Keratinocyte (primary cell): ENCODE results near the gene NCOA7. TPM values are rescaled to one million over a fixed set of nuclear protein-coding genes. Genes with fewer than 3 reads are reported as not detected.

Experiments
- DNase-seq: peaks from one replicate; pipeline ENCODE4 v3.0.0-alpha.2; 2011; ENCODE audit warnings: low read depth, missing footprints, low spot score
- FAIRE-seq: peaks from 2 replicates; lab custom pipeline; 2011; peaks lifted over from hg19 to GRCh38; lab: Jason Lieb, UNC
- H2AFZ ChIP-seq: 2 replicates; pipeline ENCODE4 v1.6.0; 2012; ENCODE audit warnings: low read length, control low read depth, inconsistent platforms; ENCODE audit not compliant: control insufficient read depth
- H3K27ac ChIP-seq: 2 replicates; pipeline ENCODE4 v1.5.1; 2011; ENCODE audit warnings: low read length; ENCODE audit not compliant: control insufficient read depth, insufficient read depth
- H3K27me3 ChIP-seq: 3 replicates; pipeline ENCODE4 v1.6.0; 2011; ENCODE audit warnings: low read length; ENCODE audit not compliant: control insufficient read depth, insufficient read depth; ENCODE audit errors: extremely low read depth
- H3K36me3 ChIP-seq, 2 experiments: 2 replicates in 1 of 2; 3 replicates in 1 of 2; pipeline ENCODE4 v1.5.1; 2011; ENCODE audit warnings: low read length in 2 of 2, mild to moderate bottlenecking in 1 of 2; ENCODE audit not compliant: control insufficient read depth in 2 of 2, insufficient read depth in 2 of 2; ENCODE audit errors: extremely low read depth in 1 of 2
- H3K4me1 ChIP-seq: 3 replicates; pipeline ENCODE4 v1.5.1; 2011; ENCODE audit warnings: low read length; ENCODE audit not compliant: control insufficient read depth, insufficient read depth; ENCODE audit errors: extremely low read depth
- H3K4me2 ChIP-seq: 3 replicates; pipeline ENCODE4 v1.6.0; 2011; ENCODE audit warnings: low read depth, low read length; ENCODE audit not compliant: control insufficient read depth, insufficient read depth; ENCODE audit errors: extremely low read depth
- H3K4me3 ChIP-seq, 3 experiments: fragments of 200-600 bp in 1 of 3; sonication (generic) in 1 of 3; 2 replicates in 2 of 3; 3 replicates in 1 of 3; pipeline ENCODE4 v1.5.1; 2011 to 2016; ENCODE audit warnings: low read length in 3 of 3, mild to moderate bottlenecking in 3 of 3, control low read depth in 2 of 3, inconsistent platforms in 1 of 3, low read depth in 1 of 3, mixed read lengths in 1 of 3, mixed run types in 1 of 3, moderate library complexity in 1 of 3; ENCODE audit not compliant: control insufficient read depth in 2 of 3, insufficient read depth in 2 of 3; ENCODE audit errors: extremely low read depth in 1 of 3
- H3K79me2 ChIP-seq: 2 replicates; pipeline ENCODE4 v1.6.0; 2012; ENCODE audit warnings: low read length; ENCODE audit not compliant: control insufficient read depth, insufficient read depth
- H3K9ac ChIP-seq: 3 replicates; pipeline ENCODE4 v1.6.0; 2011; ENCODE audit warnings: low read length; ENCODE audit not compliant: control insufficient read depth, insufficient read depth; ENCODE audit errors: extremely low read depth
- H3K9me1 ChIP-seq: 3 replicates; pipeline ENCODE4 v1.6.0; 2011; ENCODE audit warnings: low read length; ENCODE audit not compliant: control insufficient read depth, insufficient read depth; ENCODE audit errors: extremely low read depth
- H3K9me3 ChIP-seq: 2 replicates; pipeline ENCODE4 v1.5.1; 2012; ENCODE audit warnings: low read depth, low read length; ENCODE audit not compliant: control insufficient read depth
- H4K20me1 ChIP-seq: 3 replicates; pipeline ENCODE4 v1.6.0; 2011; ENCODE audit warnings: low read length; ENCODE audit not compliant: control insufficient read depth, insufficient read depth; ENCODE audit errors: extremely low read depth
- EZH2 ChIP-seq: IDR thresholded peaks from one replicate; pipeline ENCODE4 v1.6.1; 2012; ENCODE audit warnings: inconsistent platforms, mild to moderate bottlenecking, low read length, moderate library complexity
- dilution Hi-C: fragments of 300-500 bp; cut with MboI; formaldehyde crosslinking; loops from one replicate; pipeline ENCODE4 v1.7.0; 2020; ENCODE audit warnings: low sequenced_read_pairs; ENCODE audit not compliant: extremely low pct_ligation_motif_present
- polyA plus RNA-seq, 5 experiments: library from polyadenylated mRNA; depleted of rRNA in 3 of 5; stranded (reverse) in 3 of 5; stranded (forward) in 1 of 5; unstranded in 1 of 5; fragments of >200 nt; gene quantifications; 1 replicate in 1 of 5; 2 replicates in 3 of 5; 3 replicates in 1 of 5; pipeline versions ENCODE4 v1.2.1 to v1.2.3, GENCODE V29; 2011 to 2012; ENCODE audit warnings: missing spikeins in 2 of 5, low read depth in 1 of 5, low replicate concordance in 1 of 5
- TF ChIP-seq, protein P1 (sequence below), 3 experiments: IDR thresholded peaks in 1 of 3; conservative IDR thresholded peaks in 1 of 3; optimal IDR thresholded peaks in 1 of 3; 2 replicates in 2 of 3; 3 replicates in 1 of 3; pipeline versions ENCODE3 to v1.5.1; 2011; ENCODE audit warnings: low read length in 3 of 3, mild to moderate bottlenecking in 3 of 3, moderate library complexity in 2 of 3, control low read depth in 1 of 3, inconsistent platforms in 1 of 3; ENCODE audit not compliant: insufficient read depth in 2 of 3; ENCODE audit errors: extremely low read depth in 1 of 3

Gene NCOA7
- polyA plus RNA-seq, 1 donor (not counting 4 experiments of a cell fraction or from before 2014, with no cell fraction given), result 20.5 TPM

- no peaks in the 10 kb centered on the region for H3K9me3 ChIP-seq
- H3K79me2 ChIP-seq, result no peaks in the 10 kb centered on the region
- no peak overlapping the region for H3K4me3 ChIP-seq
- H4K20me1 ChIP-seq, result no peaks in the 10 kb centered on the region
- H3K4me1 ChIP-seq, result peaks cover 10% of the 10 kb centered on the region
- peaks cover 30% of the 10 kb centered on the region for H3K27me3 ChIP-seq
- H3K36me3 ChIP-seq, result no peaks in the 10 kb centered on the region
- no peak overlapping the region for H3K27ac ChIP-seq
- dilution Hi-C loops, result loop anchor here (25.0 kb wide), 2 partner anchors 242 to 417 kb away; no protein-coding TSS in a partner anchor
- no peak overlapping the region for H3K4me2 ChIP-seq
- H3K9ac ChIP-seq, result no peak overlapping the region
- DNase-seq (no peak), FAIRE-seq (no peak)
- H3K9me1 ChIP-seq, result no peaks in the 10 kb centered on the region
- H2AFZ ChIP-seq, result no peak overlapping the region
- TF ChIP-seq EZH2, result no peak
- TF ChIP-seq, protein P1, sequence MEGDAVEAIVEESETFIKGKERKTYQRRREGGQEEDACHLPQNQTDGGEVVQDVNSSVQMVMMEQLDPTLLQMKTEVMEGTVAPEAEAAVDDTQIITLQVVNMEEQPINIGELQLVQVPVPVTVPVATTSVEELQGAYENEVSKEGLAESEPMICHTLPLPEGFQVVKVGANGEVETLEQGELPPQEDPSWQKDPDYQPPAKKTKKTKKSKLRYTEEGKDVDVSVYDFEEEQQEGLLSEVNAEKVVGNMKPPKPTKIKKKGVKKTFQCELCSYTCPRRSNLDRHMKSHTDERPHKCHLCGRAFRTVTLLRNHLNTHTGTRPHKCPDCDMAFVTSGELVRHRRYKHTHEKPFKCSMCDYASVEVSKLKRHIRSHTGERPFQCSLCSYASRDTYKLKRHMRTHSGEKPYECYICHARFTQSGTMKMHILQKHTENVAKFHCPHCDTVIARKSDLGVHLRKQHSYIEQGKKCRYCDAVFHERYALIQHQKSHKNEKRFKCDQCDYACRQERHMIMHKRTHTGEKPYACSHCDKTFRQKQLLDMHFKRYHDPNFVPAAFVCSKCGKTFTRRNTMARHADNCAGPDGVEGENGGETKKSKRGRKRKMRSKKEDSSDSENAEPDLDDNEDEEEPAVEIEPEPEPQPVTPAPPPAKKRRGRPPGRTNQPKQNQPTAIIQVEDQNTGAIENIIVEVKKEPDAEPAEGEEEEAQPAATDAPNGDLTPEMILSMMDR (optimal IDR thresholded peaks at IDR 0.05 in 1 of 3, IDR thresholded peaks at IDR 0.05 in 1 of 3, conservative IDR thresholded peaks at IDR 0.05 in 1 of 3; ENCODE audit: extremely low read depth in 1 of 3, insufficient read depth in 2 of 3, low read length in 3 of 3), result no peak
These were observed 36.9 kb upstream of the NCOA7 start for GRCh38 chr6:125753937-125754259.

DNA sequence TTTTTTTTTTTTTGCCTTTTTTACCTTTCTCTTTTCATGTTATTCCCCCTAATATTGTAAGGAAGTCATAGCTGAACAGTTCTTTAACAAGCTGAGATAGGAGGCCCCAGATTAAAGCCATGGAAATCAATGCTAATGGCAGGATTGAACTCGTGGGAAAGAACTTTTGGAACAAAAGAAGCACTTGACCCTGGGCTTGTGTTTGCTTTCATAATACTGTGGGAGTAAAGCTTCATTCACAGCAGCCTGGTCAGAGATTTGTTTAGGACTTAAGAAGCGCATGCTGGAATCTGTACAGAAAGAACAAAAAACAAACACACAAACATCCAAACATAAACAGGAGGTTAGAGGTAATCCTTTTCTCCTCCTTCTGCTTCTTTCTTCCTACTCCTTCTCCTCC is 36.2 kb upstream of the NCOA7 start:
- no peak for FAIRE-seq

More for the DNA sequence above, 36.2 kb upstream of the NCOA7 start:
- Histone ChIP-seq H3K27me3 (peaks cover 26% of the 10 kb centered on the region), H3K9ac (no peak overlapping the region), H4K20me1 (no peaks in the 10 kb centered on the region), H2AFZ (no peak overlapping the region), H3K4me1 (peaks cover 6% of the 10 kb centered on the region), H3K4me3 (no peak overlapping the region), H3K9me1 (no peaks in the 10 kb centered on the region), H3K9me3 (no peaks in the 10 kb centered on the region), H3K79me2 (no peaks in the 10 kb centered on the region), H3K27ac (no peak overlapping the region), H3K4me2 (no peak overlapping the region), H3K36me3 (no peaks in the 10 kb centered on the region)
- dilution Hi-C loops, result loop anchor here (25.0 kb wide), 2 partner anchors 242 to 417 kb away; no protein-coding TSS in a partner anchor
- no peak for DNase-seq
- TF ChIP-seq, protein P1 (optimal IDR thresholded peaks at IDR 0.05 in 1 of 3, IDR thresholded peaks at IDR 0.05 in 1 of 3, conservative IDR thresholded peaks at IDR 0.05 in 1 of 3; ENCODE audit: extremely low read depth in 1 of 3, insufficient read depth in 2 of 3, low read length in 3 of 3), result no peak
- TF ChIP-seq EZH2, result no peak
